HCT116 (cell line): ENCODE results near the gene BBIP1.

Experiments
- CEBPB ChIP-seq: IDR thresholded peaks from 2 replicates; pipeline ENCODE4 v1.6.1; 2012; ENCODE audit warnings: low read depth
- CTCF ChIP-seq, 3 experiments: fragments of 200-600 bp in 1 of 3; sonication (generic) in 1 of 3; IDR thresholded peaks in 2 of 3; conservative IDR thresholded peaks in 1 of 3; 2 replicates each; pipeline ENCODE4 v1.5.1; 2012 to 2017; ENCODE audit warnings: low read depth in 2 of 3, low read length in 2 of 3, antibody characterized with exemption in 1 of 3, borderline replicate concordance in 1 of 3, control low read depth in 1 of 3, mild to moderate bottlenecking in 1 of 3, mixed read lengths in 1 of 3, mixed run types in 1 of 3, moderate library complexity in 1 of 3; ENCODE audit not compliant: insufficient read depth in 1 of 3
- EZH2 ChIP-seq: fragments of 200-600 bp; sonication (generic); IDR thresholded peaks from 2 replicates; pipeline ENCODE4 v1.6.1; 2017; ENCODE audit warnings: antibody characterized with exemption, mixed run types
- MAX ChIP-seq: IDR thresholded peaks from 2 replicates; pipeline ENCODE4 v1.6.1; 2012
- POLR2A ChIP-seq: IDR thresholded peaks from 2 replicates; pipeline ENCODE4 v1.7.0; 2011; ENCODE audit warnings: borderline replicate concordance; ENCODE audit not compliant: insufficient read depth, insufficient read length; ENCODE audit errors: extremely low read depth
- POLR2AphosphoS5 ChIP-seq: IDR thresholded peaks from 2 replicates; pipeline ENCODE4 v1.6.1; 2011; ENCODE audit warnings: mild to moderate bottlenecking, low read depth, low read length, moderate library complexity
- RAD21 ChIP-seq: IDR thresholded peaks from 2 replicates; pipeline ENCODE4 v1.6.1; 2012; ENCODE audit warnings: low read depth, mild to moderate bottlenecking
- SP1 ChIP-seq: IDR thresholded peaks from 2 replicates; pipeline ENCODE4 v1.6.1; 2012; ENCODE audit warnings: low read depth
- SRF ChIP-seq: IDR thresholded peaks from 2 replicates; pipeline ENCODE4 v1.6.1; 2012; ENCODE audit warnings: low read depth
- TCF7L2 ChIP-seq: IDR thresholded peaks from 2 replicates; pipeline ENCODE4 v1.7.0; 2011; ENCODE audit warnings: borderline replicate concordance, inconsistent platforms; ENCODE audit not compliant: insufficient read depth, insufficient read length; ENCODE audit errors: extremely low read depth

GRCh38 chr10:110887560-110887959 lies 31.4 kb downstream of the BBIP1 start:
- TF ChIP-seq POLR2A (no peak), RAD21 (no peak), CTCF (IDR thresholded peaks at IDR 0.05 in 2 of 3, conservative IDR thresholded peaks at IDR 0.05 in 1 of 3; ENCODE audit: borderline replicate concordance in 1 of 3, insufficient read depth in 1 of 3, low read depth in 2 of 3, low read length in 2 of 3) (no peak), EZH2 (no peak), MAX (no peak), SP1 (no peak), SRF (no peak), CEBPB (no peak), POLR2AphosphoS5 (no peak), TCF7L2 (no peak)
